HepG2 (cell line): ENCODE results near the gene MBTPS2.

ENCODE experiments used
- AFF4 ChIP-seq: sonication (generic); formaldehyde crosslinking; IDR thresholded peaks from 2 replicates; pipeline ENCODE4 v1.4.0; 2020; ENCODE audit warnings: missing genetic modification reagents
- ATF2 ChIP-seq: sonication (generic); formaldehyde crosslinking; IDR thresholded peaks from 2 replicates; pipeline ENCODE4 v1.4.0; 2020; ENCODE audit warnings: missing genetic modification reagents
- CBX1 ChIP-seq: IDR thresholded peaks from one replicate; pipeline ENCODE4 v1.6.1; 2016; ENCODE audit warnings: antibody characterized with exemption, low read depth
- CCDC6 ChIP-seq: sonication (generic); formaldehyde crosslinking; IDR thresholded peaks from 2 replicates; pipeline ENCODE4 v1.8.1; 2022; ENCODE audit warnings: mild to moderate bottlenecking, missing genetic modification reagents, moderate library complexity
- ETS1 ChIP-seq: sonication (generic); formaldehyde crosslinking; IDR thresholded peaks from 2 replicates; pipeline ENCODE4 v1.4.0; 2020; ENCODE audit warnings: missing genetic modification reagents
- RAD21 ChIP-seq: fragments of 450-650 bp; formaldehyde crosslinking; IDR thresholded peaks from 2 replicates; pipeline ENCODE4 v1.5.0; 2020; ENCODE audit warnings: mild to moderate bottlenecking
- SMC3 ChIP-seq: IDR thresholded peaks from 2 replicates; pipeline ENCODE4 v1.6.1; 2011; ENCODE audit warnings: low read length, improper control_type of control experiment
- YY1 ChIP-seq: IDR thresholded peaks from 2 replicates; pipeline ENCODE4 v1.6.1; 2011; ENCODE audit warnings: low read length, low read depth, moderate library complexity, mild to moderate bottlenecking; ENCODE audit not compliant: insufficient read depth, insufficient replicate concordance
- ZBTB1 ChIP-seq: sonication (generic); formaldehyde crosslinking; IDR thresholded peaks from 2 replicates; pipeline ENCODE4 v1.4.0; 2020; ENCODE audit warnings: missing genetic modification reagents, borderline replicate concordance
- ZNF607 ChIP-seq: sonication (generic); formaldehyde crosslinking; IDR thresholded peaks from 2 replicates; pipeline ENCODE4 v1.5.1; 2020; ENCODE audit warnings: missing genetic modification reagents, mild to moderate bottlenecking, borderline replicate concordance

- no peak for TF ChIP-seq YY1
- TF ChIP-seq CCDC6 (CRISPR knock-in tag) = no peak
- no peak for TF ChIP-seq ETS1 (CRISPR knock-in tag)
- no peak for TF ChIP-seq ATF2 (CRISPR knock-in tag)
- TF ChIP-seq ZNF607 = no peak
- TF ChIP-seq RAD21 (CRISPR knock-in tag) = no peak
- TF ChIP-seq AFF4 (CRISPR knock-in tag) = no peak
- TF ChIP-seq ZBTB1 (CRISPR knock-in tag) = no peak
- no peak for TF ChIP-seq SMC3
- no peak for TF ChIP-seq CBX1
These were observed 35.6 kb downstream of the MBTPS2 start for GRCh38 chrX:21875013-21875412.
